K562 treated with DMSO at 1 percent for 12 hours (cell line): ENCODE measurements around the gene NOCT. TPM values are rescaled to one million over a fixed set of nuclear protein-coding genes. Genes with fewer than 3 reads are reported as not detected.

Experiments used
- total RNA-seq: library from RNA; unstranded; fragments of 300-600 nt; gene quantifications from 2 replicates; pipeline ENCODE4 v1.2.3, GENCODE V29; 2022; ENCODE audit not compliant: insufficient read depth

Gene NOCT
- 4.0 and 8.3 TPM in 2 replicates for total RNA-seq

GRCh38 chr4:139015269-139015947 lies at the start of gene NOCT:
TSS of gene NOCT (plus strand) at chr4:139015781. CDS start at chr4:139015982, 201 bp downstream.

Other genes starting within 250 kb of the NOCT start
- gene ELF2, start 161.4 kb downstream of the NOCT start, total RNA-seq: 8.0 and 30.2 TPM in 2 replicates